GM21619 (cell line): ENCODE results near the gene BABAM1.

Experiments used
- ATAC-seq: cut with Tn5 transposase; IDR thresholded peaks from one replicate; pipeline ENCODE4 v1.9.1; 2021; ENCODE audit not compliant: unreplicated experiment

Gene BABAM1

DNA sequence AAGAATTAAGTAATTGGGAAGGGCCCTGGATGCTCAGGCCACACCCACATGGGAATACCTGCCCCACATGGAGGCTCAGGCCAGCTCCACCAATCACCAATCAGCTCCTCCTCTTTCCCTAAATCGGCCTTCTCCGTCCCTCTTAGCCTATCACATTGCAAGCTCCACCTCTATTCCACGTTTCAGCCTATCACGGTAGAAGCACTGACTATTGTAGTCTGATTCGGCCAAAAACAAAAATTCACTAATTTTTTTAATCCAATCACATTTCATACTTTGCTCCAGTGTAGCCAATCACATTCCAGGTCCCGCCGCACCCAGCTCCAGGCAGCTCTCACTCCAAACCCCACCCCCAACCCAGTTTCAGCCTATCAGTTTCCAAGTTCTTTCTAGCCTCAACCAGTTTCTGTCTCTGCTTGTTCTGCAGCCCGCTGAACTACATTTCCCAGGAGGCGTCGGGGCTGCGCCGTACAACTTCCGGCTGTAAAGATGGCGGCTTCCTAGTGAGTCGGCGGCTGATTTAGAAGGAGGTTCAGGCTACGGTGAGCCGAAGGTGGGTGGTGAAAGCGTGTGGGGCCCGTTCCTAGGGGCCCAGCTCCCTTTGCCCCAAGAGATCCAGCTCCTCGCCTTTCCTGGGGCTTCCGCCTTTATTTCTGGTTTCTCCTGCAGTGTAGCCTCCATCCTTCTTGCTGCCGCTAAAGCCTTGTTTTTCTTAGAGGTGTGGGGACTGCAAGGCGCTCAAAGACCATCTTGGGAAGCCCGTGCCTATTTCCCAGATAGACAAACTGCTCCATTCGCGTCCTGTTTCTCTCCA is at the start of gene BABAM1:
BABAM1 (plus strand) TSS at position 469 of the 814 bp plus-strand sequence. CDS start 1,364 bp downstream, outside the sequence.
- ATAC-seq: peak; percentile 88

DNA sequence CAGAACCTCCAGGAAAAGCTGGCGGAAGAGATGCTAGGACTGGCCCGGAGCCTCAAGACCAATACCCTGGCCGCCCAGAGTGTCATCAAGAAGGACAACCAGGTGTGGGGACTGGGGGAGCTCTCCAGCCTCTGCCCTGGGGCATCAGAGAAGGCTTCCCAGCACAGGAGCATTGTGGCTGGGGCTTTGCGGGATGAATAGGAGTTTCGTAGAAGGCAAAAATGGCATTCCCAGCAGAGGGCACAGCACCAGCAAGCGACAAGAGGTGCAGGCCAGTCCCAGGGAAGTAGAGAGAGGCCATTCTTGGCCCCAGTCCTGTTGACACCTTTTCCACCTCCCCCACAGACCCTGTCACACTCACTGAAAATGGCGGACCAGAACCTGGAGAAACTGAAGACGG is 48.0 kb upstream of the BABAM1 start:
- no peak for ATAC-seq

DNA sequence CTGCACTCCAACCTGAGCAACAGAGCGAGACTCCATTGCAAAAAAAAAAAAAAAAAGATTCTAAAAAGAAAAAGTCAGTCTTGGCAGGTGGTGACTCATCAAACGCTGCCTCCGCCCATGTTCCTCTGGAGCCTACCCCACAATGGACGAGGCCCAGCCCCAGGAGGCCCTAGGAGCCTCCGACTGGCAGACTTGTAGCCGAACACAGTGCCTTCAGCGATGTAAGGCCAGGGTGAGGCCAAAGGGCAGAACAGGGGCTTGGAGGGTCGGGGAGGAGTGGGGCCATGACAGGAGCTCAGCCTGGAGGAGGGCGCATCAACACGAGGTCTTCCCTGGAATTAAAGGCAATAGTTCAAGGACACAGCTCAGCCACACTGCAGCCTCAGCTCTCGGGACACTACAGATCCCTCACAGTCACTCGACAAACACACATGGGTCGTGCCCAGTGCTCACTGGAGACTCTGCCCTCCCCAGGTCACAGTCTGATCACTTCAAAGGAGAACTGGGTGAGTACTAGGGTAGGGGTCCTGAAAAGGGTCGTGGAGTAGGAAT is 47.0 kb upstream of the BABAM1 start:
- no peak for ATAC-seq

DNA sequence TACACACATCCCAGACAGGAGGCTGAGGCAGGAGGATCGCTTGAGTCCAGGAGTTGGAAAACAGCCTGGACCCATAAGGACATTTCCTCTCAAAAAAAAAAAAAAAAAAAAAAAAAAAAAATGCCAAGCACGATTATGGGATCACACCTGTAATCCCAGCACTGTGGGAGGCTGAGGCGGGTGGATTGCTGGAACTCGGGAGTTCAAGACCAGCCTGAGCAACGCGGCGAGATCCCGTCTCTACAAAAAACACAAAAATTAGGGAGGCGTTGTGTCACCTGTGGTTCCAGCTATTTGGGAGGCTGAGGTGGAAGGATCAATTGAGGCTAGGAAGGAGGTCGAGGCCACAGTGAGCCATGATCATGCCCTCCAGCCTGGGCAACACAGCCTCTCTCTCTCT is 42.2 kb upstream of the BABAM1 start:
- ATAC-seq: no peak

DNA sequence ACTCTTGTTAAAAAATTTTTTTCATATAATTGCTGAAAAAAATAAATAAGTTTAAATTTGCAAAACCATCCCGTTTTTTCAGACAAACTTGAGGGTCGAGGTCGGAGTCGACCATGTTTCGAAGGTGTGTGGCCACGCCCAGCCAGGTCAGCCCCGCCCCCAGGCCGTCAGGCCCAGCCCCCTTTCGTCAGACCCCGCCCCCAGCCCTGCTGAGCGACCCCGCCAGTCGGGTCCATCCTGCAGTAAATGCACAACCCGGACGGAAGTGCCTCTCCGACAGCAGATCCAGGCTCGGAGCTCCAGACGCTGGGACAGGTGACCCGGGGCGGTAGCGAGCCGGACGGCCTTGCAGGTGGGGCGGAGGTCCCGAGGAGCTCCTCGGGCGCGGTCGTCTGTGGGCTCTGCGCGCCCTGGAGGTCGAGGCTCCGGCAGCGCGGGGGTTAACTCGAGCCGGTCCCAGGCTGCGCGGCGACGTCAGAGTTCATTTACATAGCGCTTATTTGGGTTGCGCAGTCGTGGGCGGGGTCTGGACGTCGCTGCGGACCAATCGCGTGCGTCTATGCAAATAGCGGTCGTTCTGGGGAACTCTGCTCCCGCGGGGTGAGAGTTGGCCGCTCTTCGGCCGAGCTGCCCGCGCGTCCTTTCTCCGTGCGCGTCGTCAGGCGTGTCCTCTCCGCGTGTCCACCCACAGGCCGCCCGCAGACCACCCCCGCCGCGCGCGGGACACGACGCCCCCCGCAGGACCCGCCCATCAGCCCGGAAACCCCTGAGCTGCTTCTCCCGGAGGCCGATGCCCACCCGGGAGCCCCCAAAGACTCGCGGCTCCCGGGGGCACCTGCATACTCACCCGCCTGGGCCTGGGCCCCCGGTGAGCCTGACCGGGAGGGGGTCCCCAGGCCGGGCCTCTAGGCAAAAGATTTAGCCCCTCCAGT is 41.0 kb upstream of the BABAM1 start, which contains the start of gene OCEL1:
OCEL1 (plus strand) TSS at position 225 of the 932 bp plus-strand sequence; CDS start at position 247, 22 bp downstream.
- ATAC-seq: peak; percentile 79

DNA sequence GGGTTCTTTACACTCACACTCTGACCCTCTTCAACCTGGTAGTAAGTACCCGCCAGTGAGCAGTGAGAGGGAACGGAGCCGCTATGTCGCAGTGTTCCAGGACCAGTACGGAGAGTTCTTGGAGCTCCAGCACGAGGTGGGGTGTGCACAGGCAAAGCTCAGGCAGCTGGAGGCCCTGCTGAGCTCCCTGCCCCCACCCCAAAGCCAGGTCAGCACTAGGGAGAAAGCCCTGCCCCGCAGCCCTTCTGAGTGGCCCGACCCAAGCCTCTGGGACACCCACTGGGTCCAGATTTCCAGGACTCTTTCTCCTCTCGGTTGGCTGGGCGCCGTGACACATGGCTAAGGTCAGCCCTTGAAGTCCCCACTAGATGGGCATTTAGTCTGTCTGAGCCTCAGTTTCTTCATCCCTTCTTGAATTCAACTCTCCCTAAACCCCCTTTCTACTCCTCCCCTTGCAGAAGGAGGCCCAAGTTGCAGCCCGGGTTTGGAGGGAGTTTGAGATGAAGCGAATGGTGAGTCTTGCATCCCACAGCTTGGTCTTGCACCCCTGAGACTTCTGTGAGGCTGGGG is 39.4 kb upstream of the BABAM1 start:
- no peak for ATAC-seq

DNA sequence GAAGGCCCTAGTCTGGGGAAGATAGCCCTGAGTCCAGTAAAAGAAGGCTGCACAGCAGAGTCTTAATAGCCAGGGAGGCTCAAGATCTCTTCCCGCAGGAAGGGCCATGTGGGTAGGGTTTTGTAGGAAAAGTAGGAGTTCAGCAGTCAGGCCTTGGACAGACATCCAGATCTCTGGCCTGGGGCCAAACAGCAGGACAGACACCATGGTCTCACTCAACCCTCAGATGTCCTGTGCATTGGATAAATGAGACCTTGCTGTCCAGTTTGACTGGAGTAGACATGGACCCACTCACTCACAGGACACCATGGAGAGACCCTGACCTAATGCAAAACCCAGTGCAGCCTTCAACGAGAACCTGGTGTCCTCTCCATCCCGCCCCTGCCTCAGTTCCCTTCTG is 37.4 kb upstream of the BABAM1 start:
- ATAC-seq: no peak

DNA sequence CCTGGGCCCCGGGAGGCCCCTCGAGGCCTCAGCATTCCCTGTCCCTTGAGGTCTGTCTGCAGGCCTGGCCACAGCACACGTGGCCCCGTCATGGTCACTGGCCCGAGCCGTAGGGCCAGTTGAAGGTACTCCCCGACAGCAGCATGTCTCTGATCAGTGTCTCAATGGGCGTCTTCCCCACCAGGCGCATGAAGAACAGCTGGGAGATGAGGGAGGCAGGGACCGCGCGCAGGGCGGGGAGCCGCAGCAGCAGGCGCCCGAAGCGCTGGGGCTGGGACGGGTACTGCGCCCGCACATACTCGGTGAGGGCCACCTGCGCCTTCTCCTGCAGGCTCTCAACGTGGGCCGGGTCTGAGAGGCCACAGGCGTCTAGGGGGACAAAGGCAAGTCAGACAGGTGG is 35.0 kb upstream of the BABAM1 start:
- no peak for ATAC-seq

DNA sequence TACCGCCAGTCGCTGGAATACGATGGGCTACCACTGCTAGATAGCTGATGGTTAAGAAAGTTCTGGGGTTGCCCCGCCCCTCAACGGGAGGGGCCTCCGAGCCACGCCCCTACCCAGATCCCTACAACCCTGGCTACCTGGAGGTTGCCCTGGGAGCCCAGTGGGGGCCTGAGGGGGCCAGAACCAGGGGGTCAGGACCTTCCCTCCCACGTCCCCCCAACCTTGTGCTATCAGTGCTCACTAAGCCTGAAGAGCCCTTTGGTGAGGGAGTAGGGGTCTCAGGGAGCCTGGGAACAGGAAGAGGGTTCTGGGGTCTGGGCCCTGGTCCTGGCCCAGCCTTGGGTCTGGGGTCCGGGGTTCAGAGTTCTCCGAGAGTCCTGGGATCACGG is 32.3 kb upstream of the BABAM1 start:
- ATAC-seq: peak; percentile 43

DNA sequence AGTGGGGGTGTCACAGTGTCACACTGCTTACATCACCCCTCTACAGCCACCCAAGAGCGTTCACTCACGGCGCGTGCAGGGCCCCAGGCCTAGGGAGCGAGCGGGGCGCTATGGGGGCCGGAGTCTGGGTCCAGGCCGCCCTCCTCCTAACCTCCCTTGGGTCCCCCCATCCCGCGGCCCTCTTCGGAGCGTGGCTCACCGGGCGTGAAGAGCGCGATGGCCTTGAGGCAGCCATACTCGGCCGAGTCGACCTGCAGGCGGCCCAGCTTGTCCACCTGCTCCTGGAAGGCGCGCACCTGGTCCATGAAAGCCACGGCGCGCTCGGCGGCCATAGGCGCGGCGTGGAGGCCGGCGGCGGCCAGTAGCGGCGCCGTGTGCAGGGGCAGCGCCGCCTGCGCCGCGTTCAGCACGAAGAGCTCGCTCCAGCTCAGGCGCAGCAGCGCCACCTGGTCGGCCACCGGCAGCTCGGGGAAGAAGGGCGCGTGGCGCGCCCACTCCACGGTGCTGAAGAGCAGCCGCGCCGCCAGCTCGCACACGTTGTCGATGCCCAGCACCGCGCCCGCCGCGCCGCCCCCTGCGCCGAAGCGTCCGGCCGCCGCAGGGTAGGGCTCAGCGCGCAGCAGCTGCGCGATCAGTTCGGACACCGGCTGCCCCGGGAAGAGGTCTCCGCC is 31.8 kb upstream of the BABAM1 start:
- peak; percentile 68 for ATAC-seq

DNA sequence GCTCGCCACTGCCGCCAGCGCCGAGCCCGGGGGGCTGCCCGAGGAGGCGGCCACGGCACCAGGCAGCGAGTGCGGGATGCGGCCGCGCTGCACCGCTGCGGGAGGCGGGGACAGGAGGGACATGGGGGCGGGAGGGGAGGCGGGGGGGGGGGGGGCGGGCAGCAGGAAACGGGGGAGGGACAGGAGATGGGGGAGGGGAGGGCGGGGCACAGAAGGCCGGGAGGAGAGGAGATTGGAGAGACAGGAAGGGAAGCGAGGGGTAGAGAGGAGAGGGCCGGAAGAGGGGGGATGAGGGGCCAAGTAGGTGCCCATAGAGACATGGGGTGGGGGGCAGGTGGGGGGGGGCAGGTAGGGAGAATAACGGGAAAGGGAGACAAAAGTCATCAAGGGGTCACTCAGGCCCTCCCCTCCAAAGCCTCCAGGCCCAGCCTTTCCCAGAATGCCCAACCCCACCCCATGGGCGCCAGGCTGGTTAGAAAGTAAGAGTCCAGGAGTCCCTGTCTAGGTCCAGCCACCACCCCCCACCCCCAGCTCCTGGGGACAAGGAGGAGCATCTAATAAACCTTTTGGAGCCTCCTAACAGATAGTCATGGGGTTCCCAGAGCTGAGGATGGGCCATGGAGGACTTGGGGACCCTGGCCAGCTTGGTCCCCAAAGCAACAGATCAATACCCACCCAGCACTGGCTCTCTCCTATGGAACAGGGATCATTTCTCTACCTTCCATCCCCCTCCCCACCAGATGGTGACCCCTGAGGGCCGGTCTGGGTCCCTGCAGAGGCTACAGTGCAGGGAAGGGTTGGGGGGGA is 31.1 kb upstream of the BABAM1 start:
- no peak for ATAC-seq

DNA sequence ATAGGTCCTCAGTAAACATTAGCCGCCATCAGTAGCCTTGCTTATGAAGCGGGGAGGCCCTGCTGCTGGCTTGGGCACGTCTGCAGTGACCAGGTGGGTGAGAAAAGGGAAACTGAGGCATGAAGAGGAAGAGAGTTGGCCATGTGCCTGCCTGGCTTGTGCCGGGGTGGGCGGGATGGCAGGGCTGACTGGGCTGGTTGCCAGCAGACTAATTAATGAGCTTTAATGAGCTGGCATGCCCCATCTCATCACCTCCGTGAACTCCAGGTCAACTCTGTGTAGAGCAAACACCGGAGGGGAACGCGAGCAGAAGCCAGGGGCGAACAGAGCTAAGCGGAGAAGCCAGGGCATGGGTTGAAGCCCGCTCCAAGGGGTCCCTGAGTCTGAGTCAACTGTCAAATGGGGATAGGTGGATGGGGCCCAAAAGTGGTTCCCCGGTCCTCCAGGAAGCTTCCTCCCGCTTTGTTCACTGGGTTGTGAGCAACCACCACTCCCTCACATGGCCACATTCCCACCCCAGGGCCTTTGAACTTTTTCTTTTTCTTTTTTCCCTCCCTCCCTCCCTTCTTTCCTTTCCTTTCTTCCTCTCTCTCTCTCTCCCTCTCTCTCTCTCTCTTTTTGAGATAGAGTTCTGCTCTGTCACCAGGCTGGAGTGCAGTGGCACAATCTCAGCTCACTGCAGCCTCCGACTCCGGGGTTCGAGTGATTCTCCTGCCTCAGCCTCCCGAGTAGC is 30.3 kb upstream of the BABAM1 start:
- ATAC-seq: no peak

DNA sequence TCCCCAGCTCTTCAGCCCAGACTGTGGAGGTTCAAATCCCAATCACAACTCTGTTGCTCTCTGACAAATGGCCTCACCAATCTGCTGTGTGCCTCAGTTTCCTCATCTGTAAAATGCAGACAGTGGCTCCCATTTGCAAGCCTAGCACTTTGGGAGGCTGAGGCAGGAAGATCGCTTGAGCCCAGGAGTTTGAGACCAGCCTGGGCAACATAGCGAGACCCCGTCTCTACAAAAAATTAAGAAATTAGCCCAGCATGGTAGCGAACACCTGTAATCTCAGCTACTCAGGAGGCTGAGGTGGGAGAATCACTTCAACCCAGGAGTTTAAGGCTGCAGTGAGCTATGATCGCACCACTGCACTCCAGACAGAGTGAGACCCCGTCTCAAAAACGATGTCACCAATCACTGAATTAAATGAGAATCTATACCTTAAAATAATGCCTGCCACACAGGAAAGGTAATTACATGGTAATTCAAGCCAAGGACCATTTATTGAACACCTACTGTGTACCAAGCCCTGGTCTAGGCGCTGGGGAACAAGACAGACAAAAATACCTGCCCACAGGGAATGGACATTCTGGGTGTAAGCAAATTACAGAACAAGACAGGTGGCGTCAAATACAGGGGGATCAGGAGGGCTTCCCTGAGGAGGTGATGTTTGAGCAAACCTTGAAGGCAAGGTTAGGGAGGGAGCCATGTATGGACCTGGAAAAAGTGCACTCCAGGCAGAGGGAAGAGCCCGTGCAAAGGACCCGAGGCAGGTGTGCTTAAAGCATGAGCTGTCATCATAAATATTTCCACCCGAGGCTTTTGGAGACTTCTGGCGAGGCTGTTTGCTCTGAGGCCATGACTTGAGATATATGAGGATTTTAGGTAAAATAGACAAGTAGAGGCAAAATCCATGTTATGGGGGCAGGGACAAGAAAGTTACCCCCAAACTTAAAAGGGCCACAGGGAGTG is 29.2 kb upstream of the BABAM1 start:
- no peak for ATAC-seq

DNA sequence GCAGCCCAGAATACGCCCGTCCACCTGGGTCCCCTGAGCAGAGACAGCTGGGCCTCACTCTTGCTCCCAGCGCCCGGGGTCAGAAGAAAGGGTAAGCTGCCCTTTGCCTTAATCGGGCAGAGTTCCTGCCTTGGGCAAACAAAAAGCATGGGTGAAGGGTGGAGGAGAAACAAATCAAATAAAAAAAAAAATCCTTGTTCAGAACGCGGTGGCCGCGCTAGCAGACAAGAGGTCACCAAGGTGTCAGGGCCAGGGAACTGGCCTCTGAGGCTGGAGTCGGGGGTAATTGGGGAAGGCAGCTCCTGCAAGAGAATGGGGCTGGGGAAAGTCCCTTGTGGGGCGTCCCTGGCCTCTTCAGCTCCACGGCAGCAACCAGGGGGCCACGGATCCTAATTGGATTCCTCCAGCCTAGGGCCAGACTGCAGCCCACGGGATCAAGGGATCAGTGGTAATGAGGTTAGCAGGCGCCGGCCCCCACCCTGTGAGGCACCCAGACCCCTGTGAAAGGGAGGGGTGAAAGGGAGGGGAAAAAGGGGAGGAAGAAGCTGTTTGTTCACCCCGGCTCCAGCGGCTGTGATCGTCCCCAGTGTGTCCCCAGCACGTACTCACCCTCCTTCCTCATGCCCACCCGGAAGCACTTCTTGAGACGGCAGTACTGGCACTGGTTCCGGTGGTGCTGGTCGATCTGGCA is 27.0 kb upstream of the BABAM1 start:
- ATAC-seq: no peak

DNA sequence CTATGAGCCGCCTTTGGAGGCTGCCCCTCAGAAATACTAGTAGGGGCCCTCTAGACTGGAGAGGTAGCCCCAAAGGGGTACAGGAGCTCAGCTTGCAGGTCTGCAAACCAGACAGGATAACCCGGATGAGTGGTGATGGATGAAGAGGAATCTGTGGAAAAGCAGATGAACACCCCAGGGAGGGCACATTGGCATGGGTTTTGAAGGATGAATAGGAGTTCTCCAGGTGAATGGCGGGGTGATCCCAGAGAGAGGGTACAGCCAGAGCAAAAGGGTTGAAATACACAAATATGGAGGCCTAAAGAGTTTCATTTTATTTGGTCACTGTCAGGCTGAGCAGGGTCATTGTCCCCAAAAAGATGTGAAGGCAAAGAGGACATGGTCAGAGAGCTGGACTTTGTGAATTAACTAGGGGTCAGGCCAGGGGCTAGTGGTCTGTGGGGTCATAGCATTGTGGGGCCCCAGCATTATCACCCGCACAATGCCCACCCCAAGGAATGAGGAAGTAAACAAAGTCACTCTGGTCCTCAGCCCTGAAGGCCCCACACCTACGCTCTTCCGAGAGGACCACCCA is 26.3 kb upstream of the BABAM1 start:
- no peak for ATAC-seq

DNA sequence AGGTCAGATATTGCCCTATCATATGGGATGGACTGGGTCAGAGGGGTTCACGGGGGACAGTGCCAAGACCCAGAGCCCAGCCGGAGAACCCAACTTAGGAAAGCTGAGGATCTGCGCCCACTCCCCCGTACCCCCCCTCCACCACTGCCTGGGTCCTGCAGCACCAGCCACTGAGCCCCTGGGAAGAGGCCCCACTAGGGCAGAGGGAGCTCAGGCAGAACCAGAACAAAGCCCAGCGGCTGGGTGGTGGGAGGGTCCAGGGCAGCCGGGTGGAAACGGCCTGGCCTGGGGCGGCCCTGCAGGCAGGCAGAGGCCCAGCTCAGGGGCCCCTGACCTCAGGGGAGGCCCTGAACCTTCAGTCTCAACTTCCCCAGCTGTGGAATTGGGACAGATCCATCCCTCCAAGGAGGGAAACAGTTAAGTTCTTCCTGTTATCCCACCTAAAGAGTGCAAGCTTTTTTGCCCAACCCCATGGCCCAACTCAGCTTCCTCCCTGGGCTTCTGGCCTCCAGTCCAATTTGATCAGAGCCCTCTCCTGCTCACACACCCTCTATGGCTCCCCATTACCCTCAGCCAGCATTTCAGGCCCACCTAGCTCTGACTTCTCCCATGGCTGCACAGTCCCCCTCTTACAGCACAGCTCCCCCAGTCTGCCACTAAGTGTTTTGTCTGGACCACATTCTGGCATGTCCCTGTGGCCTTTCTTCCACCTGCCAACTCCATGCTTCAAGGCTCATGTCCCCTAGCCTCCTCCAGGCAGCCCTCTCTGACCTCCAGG is 24.6 kb upstream of the BABAM1 start:
- ATAC-seq: no peak
